H9 (cell line): ENCODE results near the gene IRAG1. TPM values are rescaled to one million over a fixed set of nuclear protein-coding genes. Genes with fewer than 3 reads are reported as not detected.

Experiments used
- DNase-seq: peaks from one replicate; pipeline ENCODE4 v3.0.0-alpha.2; 2017
- H2AFZ ChIP-seq: one replicate; pipeline ENCODE4 v1.6.1; 2013; ENCODE audit warnings: mild to moderate bottlenecking, low read length, control low read depth, moderate library complexity
- H2AK5ac ChIP-seq: 2 replicates; pipeline ENCODE4 v1.6.1; 2013; ENCODE audit warnings: low read length, control low read depth, mixed read lengths; ENCODE audit not compliant: insufficient read length
- H2BK120ac ChIP-seq: one replicate; pipeline ENCODE4 v1.6.1; 2013; ENCODE audit warnings: low read depth, mild to moderate bottlenecking, low read length, control low read depth, inconsistent platforms; ENCODE audit not compliant: poor library complexity, severe bottlenecking
- H2BK12ac ChIP-seq: 2 replicates; pipeline ENCODE4 v1.6.1; 2013; ENCODE audit warnings: low read length, control low read depth, mixed read lengths, low read depth; ENCODE audit not compliant: insufficient read length
- H2BK15ac ChIP-seq: 2 replicates; pipeline ENCODE4 v1.6.1; 2013; ENCODE audit warnings: low read depth, low read length, control low read depth
- H2BK20ac ChIP-seq: one replicate; pipeline ENCODE4 v1.6.1; 2013; ENCODE audit warnings: low read depth, mild to moderate bottlenecking, low read length, control low read depth, inconsistent platforms; ENCODE audit not compliant: poor library complexity, severe bottlenecking
- H2BK5ac ChIP-seq: 2 replicates; pipeline ENCODE4 v1.6.1; 2013; ENCODE audit warnings: low read length, control low read depth, mixed read lengths; ENCODE audit not compliant: insufficient read length
- H3K14ac ChIP-seq: 2 replicates; pipeline ENCODE4 v1.6.1; 2013; ENCODE audit warnings: low read length, control low read depth; ENCODE audit not compliant: insufficient read depth
- H3K18ac ChIP-seq: 2 replicates; pipeline ENCODE4 v1.6.1; 2013; ENCODE audit warnings: low read depth, mild to moderate bottlenecking, mixed read lengths, low read length, control low read depth; ENCODE audit not compliant: insufficient read length
- H3K23ac ChIP-seq: 2 replicates; pipeline ENCODE4 v1.6.1; 2013; ENCODE audit warnings: low read length, control low read depth, mixed read lengths, low read depth; ENCODE audit not compliant: insufficient read length
- H3K23me2 ChIP-seq: 2 replicates; pipeline ENCODE4 v1.6.1; 2013; ENCODE audit warnings: low read depth, mild to moderate bottlenecking, mixed read lengths, low read length, control low read depth; ENCODE audit not compliant: insufficient read length, poor library complexity, severe bottlenecking
- H3K27ac ChIP-seq: 2 replicates; pipeline ENCODE4 v1.5.1; 2013; ENCODE audit warnings: low read length, control low read depth, mixed read lengths, low read depth; ENCODE audit not compliant: insufficient read length
- H3K27me3 ChIP-seq: 2 replicates; pipeline ENCODE4 v1.6.1; 2013; ENCODE audit warnings: low read length, control low read depth, inconsistent platforms; ENCODE audit not compliant: insufficient read depth
- H3K4ac ChIP-seq: 2 replicates; pipeline ENCODE4 v1.6.1; 2013; ENCODE audit warnings: low read depth, mild to moderate bottlenecking, control low read depth, inconsistent platforms, low read length, moderate library complexity
- H3K4me1 ChIP-seq: 2 replicates; pipeline ENCODE4 v1.6.1; 2013; ENCODE audit warnings: low read length, control low read depth, inconsistent platforms; ENCODE audit not compliant: insufficient read depth
- H3K4me2 ChIP-seq: 2 replicates; pipeline ENCODE4 v1.6.1; 2013; ENCODE audit warnings: low read length, control low read depth, mixed read lengths; ENCODE audit not compliant: insufficient read length, insufficient read depth
- H3K56ac ChIP-seq: 2 replicates; pipeline ENCODE4 v1.6.1; 2013; ENCODE audit warnings: low read depth, mild to moderate bottlenecking, mixed read lengths, low read length, control low read depth; ENCODE audit not compliant: insufficient read length
- H3K79me1 ChIP-seq: 2 replicates; pipeline ENCODE4 v1.6.1; 2013; ENCODE audit warnings: low read depth, mild to moderate bottlenecking, moderate library complexity, low read length, control low read depth, inconsistent platforms; ENCODE audit not compliant: insufficient read depth, poor library complexity, severe bottlenecking
- H3K79me2 ChIP-seq: 2 replicates; pipeline ENCODE4 v1.6.1; 2013; ENCODE audit warnings: low read length, control low read depth, inconsistent platforms; ENCODE audit not compliant: insufficient read depth
- H3K9ac ChIP-seq: 2 replicates; pipeline ENCODE4 v1.6.1; 2013; ENCODE audit warnings: low read length, control low read depth, mixed read lengths; ENCODE audit not compliant: insufficient read length; ENCODE audit errors: extremely low read depth
- H3K9me3 ChIP-seq: one replicate; pipeline ENCODE4 v1.6.1; 2013; ENCODE audit warnings: low read depth, low read length, inconsistent platforms; ENCODE audit not compliant: control insufficient read depth
- H3T11ph ChIP-seq: one replicate; pipeline ENCODE4 v1.6.1; 2013; ENCODE audit warnings: mild to moderate bottlenecking, low read length, control low read depth, inconsistent platforms
- H4K20me1 ChIP-seq: one replicate; pipeline ENCODE4 v1.6.1; 2013; ENCODE audit not compliant: control insufficient read depth, insufficient read length, insufficient read depth
- H4K5ac ChIP-seq: 2 replicates; pipeline ENCODE4 v1.6.1; 2013; ENCODE audit warnings: low read depth, mild to moderate bottlenecking, mixed read lengths, low read length, control low read depth; ENCODE audit not compliant: insufficient read length
- H4K8ac ChIP-seq: replicated peaks from 2 replicates; pipeline ENCODE4 v1.6.1; 2013; ENCODE audit warnings: low read length, control low read depth, mixed read lengths, low read depth; ENCODE audit not compliant: insufficient read length
- H4K91ac ChIP-seq: 2 replicates; pipeline ENCODE4 v1.6.1; 2013; ENCODE audit warnings: low read depth, mild to moderate bottlenecking, moderate library complexity, mixed read lengths, low read length, control low read depth; ENCODE audit not compliant: insufficient read length
- H3K27ac Mint-ChIP-seq, 3 experiments: 2 replicates in 2 of 3; 3 replicates in 1 of 3; pipeline ENCODE4 v1.8.0; 2020 to 2021; ENCODE audit warnings: mixed read lengths in 3 of 3, mild to moderate bottlenecking in 1 of 3, moderate library complexity in 1 of 3
- H3K27me3 Mint-ChIP-seq: 2 replicates; pipeline ENCODE4 v1.8.0; 2021; ENCODE audit warnings: low read depth, mild to moderate bottlenecking, moderate library complexity, mixed read lengths
- H3K36me3 Mint-ChIP-seq, 3 experiments: 2 replicates in 2 of 3; 3 replicates in 1 of 3; pipeline ENCODE4 v1.8.0; 2020 to 2021; ENCODE audit warnings: low read depth in 3 of 3, mixed read lengths in 3 of 3; ENCODE audit not compliant: insufficient read depth in 1 of 3
- H3K4me1 Mint-ChIP-seq, 2 experiments: 2 replicates each; pipeline ENCODE4 v1.8.0; 2020; ENCODE audit warnings: mixed read lengths in 2 of 2
- H3K4me3 Mint-ChIP-seq, 2 experiments: 2 replicates in 1 of 2; 3 replicates in 1 of 2; pipeline ENCODE4 v1.8.0; 2020 to 2021; ENCODE audit warnings: mild to moderate bottlenecking in 2 of 2, mixed read lengths in 2 of 2, moderate library complexity in 1 of 2
- H3K9me3 Mint-ChIP-seq, 2 experiments: 2 replicates in 1 of 2; 3 replicates in 1 of 2; pipeline ENCODE4 v1.8.0; 2020; ENCODE audit warnings: mild to moderate bottlenecking in 2 of 2, mixed read lengths in 2 of 2, moderate library complexity in 1 of 2
- WGBS: extraction: QIAGEN DNeasy Blood & Tissue Kit; methylation state at CpG from one replicate; pipeline ENCODE4 v1.1.7; 2013; ENCODE audit warnings: missing lambda C conversion rate, low lambda C conversion rate, mixed read lengths; ENCODE audit not compliant: insufficient read length; ENCODE audit errors: extremely low coverage; 5-methylcytosine and 5-hydroxymethylcytosine counted together
- total RNA-seq: library from RNA; stranded (reverse); gene quantifications from 2 replicates; pipeline ENCODE4 v1.2.1, GENCODE V29; 2021
- TF ChIP-seq, protein P1 (sequence below): fragments of 200-600 bp; sonication (generic); conservative IDR thresholded peaks from 3 replicates; pipeline ENCODE4 v1.8.0; 2021; ENCODE audit warnings: antibody characterized with exemption, mild to moderate bottlenecking

The IRAG1 gene
- total RNA-seq, 1 experiment from 2014 or later: 2.4 TPM

DNA sequence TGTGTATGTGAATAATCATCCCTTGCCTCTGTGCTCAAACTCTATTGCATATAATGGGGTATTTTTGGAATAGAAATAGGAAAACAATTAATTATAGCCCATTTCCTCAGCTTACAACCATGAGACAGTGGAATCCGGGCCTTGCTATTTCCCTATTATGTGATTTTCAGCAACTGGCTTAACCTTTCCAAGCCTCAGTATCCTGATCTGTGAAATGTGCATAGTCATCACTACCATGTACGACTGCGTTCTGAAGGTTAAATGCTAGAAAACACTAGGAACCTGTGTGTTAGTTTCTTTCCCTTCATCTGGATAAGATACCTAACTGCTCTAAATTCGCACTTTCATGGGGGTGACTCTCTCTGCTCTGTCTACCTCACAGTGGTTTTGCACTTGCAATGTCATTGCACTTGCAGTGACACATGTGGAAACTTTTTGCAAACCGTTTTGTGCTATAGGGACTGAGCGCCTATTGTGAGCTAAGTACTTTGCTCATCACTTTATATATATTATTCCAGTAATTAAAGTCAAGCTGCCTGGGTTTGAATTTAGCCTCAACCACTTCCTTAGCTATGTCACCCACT lies 48.3 kb downstream of the IRAG1 start:
- H4K5ac ChIP-seq: no peak overlapping the region
- no peak overlapping the region for H2AFZ ChIP-seq
- H3K4me3 Mint-ChIP-seq: no peak overlapping the region
- H3K9ac ChIP-seq: no peak overlapping the region
- DNase-seq: no peak
- H3K36me3 Mint-ChIP-seq: no peaks in the 10 kb centered on the region
- H3K27me3 ChIP-seq: no peaks in the 10 kb centered on the region
- H2BK5ac ChIP-seq: no peak overlapping the region
- peaks cover 3 to 7% of the 10 kb centered on the region in 2 experiments for H3K4me1 Mint-ChIP-seq
- no peak overlapping the region for H2BK120ac ChIP-seq
- no peak overlapping the region for H3K23ac ChIP-seq
- no peaks in the 10 kb centered on the region for H3K4me1 ChIP-seq
- no CpG with 5 or more reads among the region's 6 CpGs for WGBS
- H2AK5ac ChIP-seq: no peak overlapping the region
- H3K27ac Mint-ChIP-seq: no peak overlapping the region
- H3K27me3 Mint-ChIP-seq: peaks cover 2% of the 10 kb centered on the region
- no peak overlapping the region for H3K4ac ChIP-seq
- H4K8ac ChIP-seq: no peak overlapping the region
- no peak overlapping the region for H3K18ac ChIP-seq
- no peaks in the 10 kb centered on the region for H3K79me1 ChIP-seq
- H3K9me3 Mint-ChIP-seq: no peaks in the 10 kb centered on the region
- H3K9me3 ChIP-seq: no peaks in the 10 kb centered on the region
- TF ChIP-seq, protein P1, sequence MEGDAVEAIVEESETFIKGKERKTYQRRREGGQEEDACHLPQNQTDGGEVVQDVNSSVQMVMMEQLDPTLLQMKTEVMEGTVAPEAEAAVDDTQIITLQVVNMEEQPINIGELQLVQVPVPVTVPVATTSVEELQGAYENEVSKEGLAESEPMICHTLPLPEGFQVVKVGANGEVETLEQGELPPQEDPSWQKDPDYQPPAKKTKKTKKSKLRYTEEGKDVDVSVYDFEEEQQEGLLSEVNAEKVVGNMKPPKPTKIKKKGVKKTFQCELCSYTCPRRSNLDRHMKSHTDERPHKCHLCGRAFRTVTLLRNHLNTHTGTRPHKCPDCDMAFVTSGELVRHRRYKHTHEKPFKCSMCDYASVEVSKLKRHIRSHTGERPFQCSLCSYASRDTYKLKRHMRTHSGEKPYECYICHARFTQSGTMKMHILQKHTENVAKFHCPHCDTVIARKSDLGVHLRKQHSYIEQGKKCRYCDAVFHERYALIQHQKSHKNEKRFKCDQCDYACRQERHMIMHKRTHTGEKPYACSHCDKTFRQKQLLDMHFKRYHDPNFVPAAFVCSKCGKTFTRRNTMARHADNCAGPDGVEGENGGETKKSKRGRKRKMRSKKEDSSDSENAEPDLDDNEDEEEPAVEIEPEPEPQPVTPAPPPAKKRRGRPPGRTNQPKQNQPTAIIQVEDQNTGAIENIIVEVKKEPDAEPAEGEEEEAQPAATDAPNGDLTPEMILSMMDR: no peak
- no peak overlapping the region for H3K56ac ChIP-seq
- H3T11ph ChIP-seq: no peak overlapping the region
- no peaks in the 10 kb centered on the region for H3K79me2 ChIP-seq
- no peak overlapping the region for H2BK20ac ChIP-seq
- H3K14ac ChIP-seq: no peak overlapping the region
- no peaks in the 10 kb centered on the region for H4K20me1 ChIP-seq
- no peak overlapping the region for H2BK12ac ChIP-seq
- H3K4me2 ChIP-seq: no peak overlapping the region
- no peak overlapping the region for H4K91ac ChIP-seq
- H2BK15ac ChIP-seq: no peak overlapping the region
- no peak overlapping the region for H3K27ac ChIP-seq
- no peaks in the 10 kb centered on the region for H3K23me2 ChIP-seq

Other genes with a start within 250 kb of the IRAG1 start
- gene AMPD3, start 238.5 kb downstream of the IRAG1 start, total RNA-seq: 4.6 and 5.9 TPM in 2 replicates
- 23.7 and 24.7 TPM in 2 replicates for gene RNF141, start 152.6 kb downstream of the IRAG1 start, total RNA-seq
- not detected in 2 replicates for gene LYVE1, start 125.1 kb downstream of the IRAG1 start, total RNA-seq
- 37.5 and 38.6 TPM in 2 replicates for gene CTR9, start 57.5 kb upstream of the IRAG1 start, total RNA-seq
- gene EIF4G2, start 115.2 kb upstream of the IRAG1 start, total RNA-seq: 1,013 and 1,056 TPM in 2 replicates
- gene ZBED5, start 164.3 kb upstream of the IRAG1 start, total RNA-seq: 65.8 TPM in 2 replicates